HepG2 (cell line): Measurements from ENCODE around the gene GAL3ST2. TPM values are rescaled to one million over a fixed set of nuclear protein-coding genes. Genes with fewer than 3 reads are reported as not detected.

Experiments used
- ATAC-seq: fragments of 200-7000 bp; cut with Tn5 transposase; 3 replicates; pipeline ENCODE4 v1.9.1; 2020; ENCODE audit warnings: mild to moderate bottlenecking, moderate library complexity
- BruUV-seq: library from RNA; stranded (reverse); fragments of 400-500 nt; replicated peaks from 2 replicates; lab custom pipeline; 2021; lab: Mats Ljungman, UMichigan
- CTCF ChIA-PET: fragments of 300-600 bp; formaldehyde crosslinking; extraction: SDS; loops from one replicate; lab custom pipeline; 2021; ENCODE audit warnings: low total read pairs, inconsistent platforms, low intra/inter-chr PET ratio; lab: Yijun Ruan, JAX
- POLR2A ChIA-PET: fragments of 350-600 bp; sonication (Branson Sonifier 250); formaldehyde crosslinking; loops from one replicate; lab custom pipeline; 2020; ENCODE audit warnings: antibody characterized with exemption, inconsistent platforms; lab: Yijun Ruan, JAX
- DNase-seq: peaks from one replicate; pipeline ENCODE4 v3.0.0-alpha.2; 2015; ENCODE audit warnings: low spot score
- FAIRE-seq: peaks from 3 replicates; lab custom pipeline; 2011; peaks lifted over from hg19 to GRCh38; lab: Jason Lieb, UNC
- H2AFZ ChIP-seq: one replicate; pipeline ENCODE4 v1.6.1; 2011; ENCODE audit warnings: low read length, inconsistent platforms
- H3K27ac ChIP-seq: fragments of 300-600 bp; 3 replicates; pipeline ENCODE4 v1.8.0; 2011; ENCODE audit warnings: mixed run types, mild to moderate bottlenecking, mixed read lengths, low read length, inconsistent platforms; ENCODE audit not compliant: insufficient read depth; ENCODE audit errors: extremely low read length
- H3K27me3 ChIP-seq, 2 experiments: fragments of 200-600 bp in 1 of 2; 2 replicates in 1 of 2; 3 replicates in 1 of 2; pipeline versions ENCODE4 v1.6.0 to v1.8.0; 2011; ENCODE audit warnings: low read length in 2 of 2, mild to moderate bottlenecking in 2 of 2, moderate library complexity in 2 of 2, inconsistent platforms in 1 of 2; ENCODE audit not compliant: insufficient read depth in 2 of 2, control insufficient read depth in 1 of 2
- H3K36me3 ChIP-seq, 2 experiments: fragments of 200-600 bp in 1 of 2; replicated peaks in 1 of 2; 2 replicates in 1 of 2; 3 replicates in 1 of 2; pipeline versions ENCODE4 v1.5.1 to v1.8.0; 2011; ENCODE audit warnings: low read length in 2 of 2, inconsistent platforms in 1 of 2; ENCODE audit not compliant: insufficient read depth in 2 of 2, control insufficient read depth in 1 of 2
- H3K4me1 ChIP-seq: 2 replicates; pipeline ENCODE4 v1.5.1; 2012; ENCODE audit warnings: low read length, inconsistent platforms; ENCODE audit not compliant: insufficient read depth
- H3K4me2 ChIP-seq: 2 replicates; pipeline ENCODE4 v1.6.0; 2011; ENCODE audit warnings: low read depth, low read length, inconsistent platforms
- H3K4me3 ChIP-seq, 3 experiments: fragments of 200-600 bp in 1 of 3; sonication (generic), shearing (Covaris generic) in 1 of 3; replicated peaks in 1 of 3; 2 replicates each; pipeline ENCODE4 v1.5.1; 2011 to 2016; ENCODE audit warnings: low read length in 3 of 3, inconsistent platforms in 2 of 3, low read depth in 2 of 3, mild to moderate bottlenecking in 2 of 3, control low read depth in 1 of 3, mixed read lengths in 1 of 3; ENCODE audit not compliant: insufficient read depth in 1 of 3
- H3K79me2 ChIP-seq: one replicate; pipeline ENCODE4 v1.6.1; 2011; ENCODE audit warnings: low read length, inconsistent platforms; ENCODE audit not compliant: insufficient read depth
- H3K9ac ChIP-seq: 2 replicates; pipeline ENCODE4 v1.6.0; 2011; ENCODE audit warnings: mild to moderate bottlenecking, low read depth, low read length, inconsistent platforms; ENCODE audit not compliant: insufficient read depth
- H3K9me3 ChIP-seq: 2 replicates; pipeline ENCODE4 v1.5.1; 2012; ENCODE audit warnings: mild to moderate bottlenecking, low read length
- H4K20me1 ChIP-seq: 2 replicates; pipeline ENCODE4 v1.6.0; 2011; ENCODE audit warnings: inconsistent platforms, mild to moderate bottlenecking, low read length, moderate library complexity; ENCODE audit not compliant: insufficient read depth
- ARID4A ChIP-seq: sonication (generic); formaldehyde crosslinking; IDR thresholded peaks from 2 replicates; pipeline ENCODE4 v1.5.0; 2020; ENCODE audit warnings: mild to moderate bottlenecking, missing genetic modification reagents, borderline replicate concordance
- ARNT ChIP-seq: fragments of 450-650 bp; IDR thresholded peaks from 2 replicates; pipeline ENCODE4 v1.6.1; 2017
- BRCA1 ChIP-seq: sonication (generic); formaldehyde crosslinking; IDR thresholded peaks from 2 replicates; pipeline ENCODE4 v1.4.0; 2020; ENCODE audit warnings: missing genetic modification reagents
- CHD2 ChIP-seq: IDR thresholded peaks from 2 replicates; pipeline ENCODE4 v1.6.1; 2011; ENCODE audit warnings: low read depth, low read length, improper control_type of control experiment
- FOXC1 ChIP-seq: sonication (generic); formaldehyde crosslinking; IDR thresholded peaks from 2 replicates; pipeline ENCODE4 v1.8.0; 2022; ENCODE audit warnings: mild to moderate bottlenecking, missing genetic modification reagents, borderline replicate concordance
- GTF3A ChIP-seq: sonication (generic); formaldehyde crosslinking; conservative IDR thresholded peaks from 2 replicates; pipeline ENCODE4 v1.4.0; 2020; ENCODE audit warnings: mild to moderate bottlenecking, missing genetic modification reagents
- MBNL3 ChIP-seq: fragments of 250-450 bp; sonication (Bioruptor Pico); conservative IDR thresholded peaks from 2 replicates; pipeline ENCODE4 v1.8.0; 2022; ENCODE audit warnings: mild to moderate bottlenecking, inconsistent platforms
- MTA3 ChIP-seq: sonication (generic); formaldehyde crosslinking; IDR thresholded peaks from 2 replicates; pipeline ENCODE4 v1.4.0; 2020; ENCODE audit warnings: missing genetic modification reagents
- NONO ChIP-seq, 2 experiments: fragments of 450-650 bp in 1 of 2; sonication (generic) in 1 of 2; formaldehyde crosslinking in 1 of 2; IDR thresholded peaks in 1 of 2; conservative IDR thresholded peaks in 1 of 2; 2 replicates each; pipeline versions ENCODE4 v1.6.1 to v1.8.0; 2017 to 2022; ENCODE audit warnings: mild to moderate bottlenecking in 1 of 2, missing genetic modification reagents in 1 of 2, moderate library complexity in 1 of 2
- SIX4 ChIP-seq: sonication (generic); formaldehyde crosslinking; IDR thresholded peaks from 2 replicates; pipeline ENCODE4 v1.4.0; 2020; ENCODE audit warnings: missing genetic modification reagents
- ZC3H13 ChIP-seq: sonication (generic); formaldehyde crosslinking; IDR thresholded peaks from 2 replicates; pipeline ENCODE4 v1.8.1; 2023; ENCODE audit warnings: mild to moderate bottlenecking, missing genetic modification reagents, moderate library complexity
- ZNF547 ChIP-seq: sonication (generic); formaldehyde crosslinking; IDR thresholded peaks from 2 replicates; pipeline ENCODE4 v1.5.1; 2020; ENCODE audit warnings: mild to moderate bottlenecking, missing genetic modification reagents
- ZNF567 ChIP-seq: sonication (generic); formaldehyde crosslinking; IDR thresholded peaks from 2 replicates; pipeline ENCODE4 v1.8.1; 2023; ENCODE audit warnings: mild to moderate bottlenecking, missing genetic modification reagents, borderline replicate concordance
- ZNF605 ChIP-seq: sonication (generic); formaldehyde crosslinking; IDR thresholded peaks from 2 replicates; pipeline ENCODE4 v1.8.0; 2022; ENCODE audit warnings: mild to moderate bottlenecking, missing genetic modification reagents
- ZNF607 ChIP-seq: sonication (generic); formaldehyde crosslinking; IDR thresholded peaks from 2 replicates; pipeline ENCODE4 v1.5.1; 2020; ENCODE audit warnings: missing genetic modification reagents, mild to moderate bottlenecking, borderline replicate concordance
- ZNF639 ChIP-seq: conservative IDR thresholded peaks from 2 replicates; pipeline ENCODE4 v1.6.1; 2018; ENCODE audit warnings: missing genetic modification reagents
- ZNF720 ChIP-seq: sonication (generic); formaldehyde crosslinking; IDR thresholded peaks from 2 replicates; pipeline ENCODE4 v1.4.0; 2020; ENCODE audit warnings: missing genetic modification reagents
- ZNF792 ChIP-seq: IDR thresholded peaks from 2 replicates; pipeline ENCODE4 v1.6.1; 2016
- ZSCAN5A ChIP-seq: sonication (generic); formaldehyde crosslinking; IDR thresholded peaks from 2 replicates; pipeline ENCODE4 v1.8.0; 2022; ENCODE audit warnings: mild to moderate bottlenecking, missing genetic modification reagents, borderline replicate concordance
- WGBS: methylation state at CpG from one replicate; pipeline ENCODE4 v1.1.6; 2017; ENCODE audit warnings: low lambda C conversion rate; 5-methylcytosine and 5-hydroxymethylcytosine counted together
- in situ Hi-C: cut with HindIII; loops from 2 replicates; pipeline ENCODE4 v1.10.0; 2017; ENCODE audit warnings: low pct_unique_long_range_greater_than_20kb; ENCODE audit not compliant: extremely low pct_ligation_motif_present
- intact Hi-C: fragments of 100-400 bp; cut with micrococcal nuclease; formaldehyde crosslinking; loops from one replicate; pipeline ENCODE4 v1.10.0; 2022; ENCODE audit not compliant: unreplicated experiment
- polyA plus RNA-seq, 8 experiments: library from polyadenylated mRNA; depleted of rRNA in 3 of 8; stranded (reverse) in 7 of 8; unstranded in 1 of 8; fragments of >200 nt; fragmentation: Illumina TruSeq in 4 of 8; extraction: Trizol in 4 of 8; gene quantifications; 2 replicates each; pipeline versions ENCODE4 v1.2.1 to v1.2.3, GENCODE V29; 2011 to 2016; ENCODE audit warnings: low read depth in 4 of 8, missing spikeins in 1 of 8, mixed read lengths in 1 of 8; ENCODE audit not compliant: insufficient read depth in 1 of 8
- total RNA-seq, 5 experiments: library from RNA; depleted of rRNA; stranded (reverse); fragments of >200 nt; fragmentation: Illumina TruSeq; extraction: Trizol; gene quantifications; 2 replicates each; pipeline ENCODE4 v1.2.3, GENCODE V29; 2016; ENCODE audit warnings: low read depth in 1 of 5

Gene GAL3ST2
- total and polyA plus RNA-seq, 2 of the 13 experiments (the other 11 are each of a cell fraction or from before 2014, with no cell fraction given): 0.17 to 0.20 TPM

GRCh38 chr2:241835611-241836010 is 59.0 kb downstream of the GAL3ST2 start (continued):
- TF ChIP-seq ZNF547 (CRISPR knock-in tag) (no peak), ZNF792 (CRISPR knock-in tag) (no peak), ZNF720 (CRISPR knock-in tag) (no peak), SIX4 (CRISPR knock-in tag) (no peak), FOXC1 (CRISPR knock-in tag) (no peak)

GRCh38 chr2:241836292-241836691 is 59.7 kb downstream of the GAL3ST2 start:
- Histone ChIP-seq H4K20me1 (no peaks in the 10 kb centered on the region), H3K9me3 (no peaks in the 10 kb centered on the region), H3K36me3 (no peaks in the 10 kb centered on the region), H3K27me3 (peaks cover under 1 to 47% of the 10 kb centered on the region in 2 experiments; a peak in 4 of 5 replicates), H2AFZ (no peak overlapping the region), H3K27ac (no peak overlapping the region), H3K9ac (no peak overlapping the region), H3K79me2 (no peaks in the 10 kb centered on the region), H3K4me2 (no peak overlapping the region), H3K4me3 (no peak overlapping the region), H3K4me1 (peaks cover 7% of the 10 kb centered on the region; the same call in 1 of the 2 replicates)
- intact Hi-C loops (no loop called here), in situ Hi-C loops (no loop called here)
- ATAC-seq (no peak), DNase-seq (no peak), FAIRE-seq (peak; percentile 12)
- TF ChIP-seq BRCA1 (no peak), ZNF607 (CRISPR knock-in tag) (no peak), GTF3A (CRISPR knock-in tag) (no peak), ARNT (no peak), ZSCAN5A (no peak), ZNF639 (CRISPR knock-in tag) (no peak), MBNL3 (CRISPR knock-in tag) (no peak), MTA3 (CRISPR knock-in tag) (no peak), ZNF567 (CRISPR knock-in tag) (no peak), ZNF605 (CRISPR knock-in tag) (no peak), NONO (IDR thresholded peaks at IDR 0.05) (no peak), NONO (CRISPR knock-in tag; conservative IDR thresholded peaks at IDR 0.05) (no peak), ZC3H13 (CRISPR knock-in tag) (no peak), ARID4A (CRISPR knock-in tag) (no peak), CHD2 (no peak)
- ChIA-PET CTCF (no interaction called here), POLR2A (interaction anchor here (1.6 kb wide), 1 partner anchor 64 kb away, joined by 5 read pairs; no protein-coding TSS in a partner anchor)
- no TSS peak for BruUV-seq
- WGBS: 39% methylated on average over 6 of the region's 6 CpGs
